Inflammatory macrophage treated with lipopolysaccharide for 4 hours (primary cell): ENCODE measurements around the gene TMA7B.

Experiments used
- DNase-seq: peaks from one replicate; pipeline ENCODE4 v3.0.0-alpha.2; 2020

The TMA7B gene

GRCh38 chr22:40004836-40005235 lies 44.6 kb downstream of the TMA7B start:
- no peak for DNase-seq

DNA sequence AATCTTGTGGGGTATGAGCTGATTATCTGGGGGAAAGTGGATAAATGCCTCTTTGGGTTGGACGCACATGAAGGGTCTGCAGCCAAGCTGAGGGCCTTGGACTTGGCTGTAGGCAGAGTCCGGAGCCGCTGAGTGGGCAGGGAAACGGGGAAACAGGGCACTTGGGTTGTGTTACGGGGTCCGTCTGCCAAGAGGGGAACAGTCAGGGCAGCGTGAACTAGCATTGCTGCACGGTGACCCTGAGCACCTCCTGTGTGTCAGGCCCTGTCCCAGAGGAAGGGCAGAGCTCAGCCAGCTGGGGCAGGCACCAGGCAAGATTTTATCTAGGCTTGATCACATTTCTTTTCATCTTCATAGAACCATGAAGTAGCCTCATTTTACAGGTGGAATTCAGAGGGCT lies 46.4 kb downstream of the TMA7B start:
- DNase-seq, result no peak

DNA sequence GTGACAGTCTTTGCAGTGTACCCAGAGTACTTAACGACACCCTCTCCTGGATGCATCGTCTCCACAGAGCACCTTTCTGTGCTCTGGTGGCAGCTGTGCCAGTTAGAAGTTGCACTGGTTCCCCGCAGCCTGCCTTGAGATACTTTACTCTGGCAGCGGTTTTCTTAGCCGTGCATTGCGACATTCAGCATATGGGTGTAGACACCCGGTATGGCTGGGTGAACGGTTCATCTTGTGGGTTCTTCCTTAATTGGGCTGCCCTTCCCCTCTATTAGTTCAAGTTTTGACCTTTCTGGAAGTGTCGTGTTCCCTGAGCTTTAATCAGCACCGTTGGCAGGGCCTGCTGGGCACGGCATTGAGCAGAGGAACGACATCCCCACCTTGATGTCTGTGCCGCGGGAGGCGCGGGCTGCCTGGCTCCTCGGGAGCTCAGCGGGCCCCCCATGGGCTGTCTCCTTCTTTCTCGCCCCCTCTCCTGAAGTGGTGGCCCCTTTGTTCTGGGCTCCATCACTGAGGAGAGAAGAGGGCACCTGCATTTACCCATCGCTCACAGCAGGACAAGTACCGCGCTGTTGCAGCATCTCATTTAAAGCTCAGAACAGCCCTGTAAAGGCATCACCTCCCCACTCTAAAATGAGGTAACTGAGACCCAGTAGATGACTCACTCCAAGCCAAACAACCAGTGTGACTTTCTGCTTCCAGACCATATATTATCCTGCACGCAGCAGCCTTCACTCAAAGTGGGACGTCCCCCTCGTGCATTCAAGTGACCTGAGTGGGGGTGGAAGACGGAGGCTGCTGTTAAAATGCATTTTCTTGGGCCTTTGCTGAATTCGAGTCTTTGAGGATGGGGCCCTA lies 47.9 kb downstream of the TMA7B start:
- DNase-seq, result peak; percentile 74

DNA sequence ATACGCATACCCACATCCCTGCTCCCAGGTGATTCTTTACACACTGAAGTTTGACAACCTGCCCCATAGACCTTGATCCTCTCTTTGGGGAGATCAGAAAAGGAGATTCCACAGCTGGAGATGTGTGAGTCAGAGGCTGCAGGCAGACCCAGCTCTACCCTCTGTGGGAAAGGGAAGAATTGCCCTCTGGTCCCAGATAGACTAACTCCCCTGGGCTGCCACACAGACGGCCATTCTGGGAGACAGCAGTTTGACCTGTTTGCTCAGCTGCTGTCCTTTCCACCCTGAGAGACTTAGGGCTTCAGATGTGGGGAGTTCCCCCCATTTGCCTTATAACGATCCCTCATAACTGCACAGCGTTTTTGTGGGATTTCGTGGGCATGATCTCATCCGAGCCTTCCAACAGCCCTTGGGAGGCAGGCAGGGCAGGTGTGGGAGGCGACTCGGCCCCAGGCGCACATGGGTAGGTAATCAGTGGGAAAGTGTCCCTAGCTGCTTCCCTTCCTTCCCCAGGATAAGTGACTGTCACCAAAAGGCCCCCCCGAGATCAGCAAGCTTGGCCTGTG lies 48.6 kb downstream of the TMA7B start:
- DNase-seq, result no peak

DNA sequence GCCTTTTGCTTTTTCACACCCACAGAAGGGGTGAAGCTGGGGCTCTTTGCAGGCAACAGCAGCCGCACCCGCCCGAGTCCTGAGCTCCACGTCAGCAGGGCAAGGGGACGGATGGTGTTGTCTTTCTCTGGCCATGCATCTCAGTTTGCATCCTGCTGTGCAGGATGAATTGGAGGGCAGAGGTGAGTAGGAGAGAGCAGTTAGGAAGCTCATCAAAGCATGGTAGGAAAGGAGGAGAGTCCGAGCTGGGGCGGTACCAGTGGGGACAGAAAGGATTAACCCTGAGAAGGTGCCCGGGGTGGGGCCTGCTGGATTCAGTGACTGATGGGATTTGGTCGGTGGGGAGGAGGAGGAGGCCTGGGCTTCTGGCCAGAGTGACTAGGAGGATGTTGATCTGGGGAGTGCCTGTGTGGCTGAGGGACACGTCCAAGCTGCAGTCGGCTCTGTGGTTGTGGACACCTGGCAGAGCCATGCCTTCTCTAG lies 49.1 kb downstream of the TMA7B start:
- no peak for DNase-seq

DNA sequence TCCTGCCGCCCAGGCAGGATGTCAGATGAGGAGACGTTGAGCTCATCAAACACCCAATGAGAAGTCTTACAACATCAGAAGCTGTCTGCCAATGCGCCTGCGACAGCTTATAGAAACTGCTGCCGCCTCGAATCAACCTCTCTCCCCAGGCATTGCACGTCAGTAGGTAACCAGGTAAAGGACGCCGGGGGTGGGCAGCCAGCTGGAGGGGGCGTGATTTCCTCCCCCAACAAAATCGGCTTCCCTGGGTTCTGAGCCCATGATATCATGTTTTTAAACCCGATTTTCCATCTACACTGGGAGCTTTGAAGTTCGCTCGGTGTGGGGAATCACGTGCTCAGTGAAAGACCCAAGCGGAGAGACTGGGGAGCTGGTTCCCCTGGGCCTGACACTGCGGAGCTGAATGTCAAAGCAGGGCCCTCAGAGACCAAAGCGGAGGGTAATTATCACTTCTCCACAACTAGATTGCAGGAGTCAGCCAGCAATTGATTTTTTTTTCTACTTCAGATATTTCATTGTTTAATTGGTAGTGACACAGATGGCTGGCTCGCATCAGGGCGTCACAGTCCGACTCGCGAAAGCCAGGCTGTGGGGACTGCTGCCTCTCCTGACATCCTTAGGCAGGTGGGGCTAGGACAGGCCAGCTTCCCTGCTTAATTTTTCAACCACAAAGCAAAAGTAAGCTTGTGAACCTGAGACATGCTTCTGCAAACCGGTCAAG lies 49.9 kb downstream of the TMA7B start:
- DNase-seq, result peak; percentile 15

GRCh38 chr22:40010746-40011145 lies 50.5 kb downstream of the TMA7B start:
- no peak for DNase-seq
